Measurements from ENCODE around the gene PFKP. TPM values are rescaled to one million over a fixed set of nuclear protein-coding genes. Genes with fewer than 3 reads are reported as not detected.

The PFKP gene
- total RNA-seq, 1 donor from 2014 or later, result 46.7 TPM

- Histone ChIP-seq H3K4me3 (no peak overlapping the region), H3K27me3 (no peaks in the 10 kb centered on the region), H3K27ac (no peak overlapping the region), H3K9me3 (no peaks in the 10 kb centered on the region), H3K4me1 (no peaks in the 10 kb centered on the region), H3K36me3 (no peaks in the 10 kb centered on the region)
- DNase-seq (ENCODE audit: extremely low spot score in 2 of 2), result peak in 1 of 2 donors; percentile 3
- TF ChIP-seq POLR2AphosphoS5 (IDR thresholded peaks at IDR 0.05; ENCODE audit: insufficient read depth in 1 of 2, low read depth in 1 of 2) (no peak), POLR2A (IDR thresholded peaks at IDR 0.05) (no peak), CTCF (IDR thresholded peaks at IDR 0.05) (no peak)
- intact Hi-C loops (cut with DNase I), result no loop called here
Observed at GRCh38 chr10:3186368-3186767, 119.0 kb downstream of the PFKP start.

Other genes starting within 250 kb of the PFKP start
- gene PITRM1, start 105.2 kb downstream of the PFKP start, total RNA-seq, result 58.9 TPM